Coronary artery (tissue), 2 donors: Measurements from ENCODE around the gene TMEM134.

Experiments
- DNase-seq: peaks from one replicate; pipeline ENCODE4 v3.0.0-alpha.2; 2017; ENCODE audit warnings: low spot score
- H3K27ac ChIP-seq, 2 donors: fragments of 200-600 bp; sonication (generic); one replicate each; pipeline ENCODE4 v1.5.1; 2016 to 2019
- H3K4me3 ChIP-seq: fragments of 200-600 bp; sonication (generic); 2 replicates; pipeline ENCODE4 v1.5.1; 2016; ENCODE audit warnings: mild to moderate bottlenecking, moderate library complexity
- CTCF ChIP-seq: fragments of 200-600 bp; sonication (generic); IDR thresholded peaks from one replicate; pipeline ENCODE4 v1.5.1; 2019; ENCODE audit warnings: antibody characterized with exemption

TMEM134 gene

GRCh38 chr11:67451658-67451976 lies 17.4 kb downstream of the TMEM134 start:
- peak overlapping the region in 1 of 2 donors; percentile 65 for H3K27ac ChIP-seq
- no peak for DNase-seq
- H3K4me3 ChIP-seq = no peak overlapping the region
- no peak for TF ChIP-seq CTCF

- no peak for TF ChIP-seq CTCF
- no peak for DNase-seq
- Histone ChIP-seq H3K4me3 (no peak overlapping the region), H3K27ac (no peak overlapping the region)
These were observed 18.0 kb downstream of the TMEM134 start for GRCh38 chr11:67450796-67451657.

GRCh38 chr11:67449116-67449844 lies 19.8 kb downstream of the TMEM134 start:
- Histone ChIP-seq H3K4me3 (no peak overlapping the region), H3K27ac (no peak overlapping the region)
- no peak for TF ChIP-seq CTCF
- DNase-seq = no peak

- Histone ChIP-seq H3K27ac (no peak overlapping the region), H3K4me3 (no peak overlapping the region)
- no peak for TF ChIP-seq CTCF
- no peak for DNase-seq
These were observed 20.8 kb downstream of the TMEM134 start for GRCh38 chr11:67448220-67448609.

- Histone ChIP-seq H3K27ac (no peak overlapping the region), H3K4me3 (no peak overlapping the region)
- no peak for TF ChIP-seq CTCF
- DNase-seq = no peak
These were observed 23.5 kb downstream of the TMEM134 start for GRCh38 chr11:67445515-67445914.

GRCh38 chr11:67442504-67443404 lies 26.3 kb downstream of the TMEM134 start:
- H3K27ac ChIP-seq = peak overlapping the region; percentile 88 to 96
- TF ChIP-seq CTCF = no peak
- no peak for DNase-seq
- H3K4me3 ChIP-seq = peak overlapping the region; percentile 79
